ENCODE data around the gene MLST8. TPM values are rescaled to one million over a fixed set of nuclear protein-coding genes. Genes with fewer than 3 reads are reported as not detected.

MLST8 gene
- total and polyA plus RNA-seq, 2 donors (not counting 1 experiment from before 2014, with no cell fraction given): 36.1 to 112 TPM

DNA sequence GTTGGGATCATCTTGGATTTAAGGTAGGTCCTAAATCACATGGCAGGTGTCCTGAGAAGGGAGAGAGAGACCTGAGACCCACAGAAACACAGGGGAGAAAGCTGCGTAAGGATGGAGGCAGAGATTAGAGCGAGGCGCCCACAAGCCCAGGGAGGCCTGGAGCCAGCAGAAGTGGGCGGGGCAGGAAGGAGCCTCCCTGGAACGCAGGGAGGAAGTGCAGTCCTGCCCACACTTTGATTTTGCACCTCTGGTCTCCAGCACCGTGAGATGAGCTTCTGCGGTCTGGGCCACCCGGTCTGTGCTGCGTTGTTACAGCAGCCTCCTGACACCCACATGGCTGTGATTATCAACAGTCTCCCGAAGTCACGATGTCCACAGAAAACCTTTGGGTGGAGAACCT, 37.3 kb downstream of the MLST8 start:
- Mint-ChIP-seq H3K27me3 (no peaks in the 10 kb centered on the region), H3K4me3 (no peak overlapping the region), H3K4me1 (peaks cover 1% of the 10 kb centered on the region), H3K27ac (no peak overlapping the region), H3K9me3 (ENCODE audit: insufficient read depth) (no peaks in the 10 kb centered on the region)
- H3K4me3 ChIP-seq (ENCODE audit: control extremely low read depth in 1 of 5, extremely low read depth in 1 of 5, insufficient read depth in 1 of 5, low read depth in 2 of 5, low read length in 4 of 5): no peak overlapping the region
- peaks cover 0 to under 1% (median 0%) of the 10 kb centered on the region in 3 donors for H3K9me3 ChIP-seq (ENCODE audit: control extremely low read depth in 1 of 3, control insufficient read depth in 2 of 3, insufficient read depth in 1 of 3, low read length in 2 of 3)
- H3K4me1 ChIP-seq (ENCODE audit: control insufficient read depth in 2 of 2, insufficient read depth in 2 of 2, low read length in 2 of 2): peaks cover 0 to 4% of the 10 kb centered on the region in 2 donors
- ChIA-PET CTCF (no interaction called here), POLR2A (no interaction called here)
- intact Hi-C loops (cut with micrococcal nuclease): no loop called here
- peaks cover 14% of the 10 kb centered on the region for H4K20me1 ChIP-seq (ENCODE audit: control insufficient read depth, insufficient read depth, low read length, poor library complexity, severe bottlenecking)
- no peak overlapping the region for H2AFZ ChIP-seq (ENCODE audit: insufficient read depth, low read depth, low read length, poor library complexity, severe bottlenecking)
- peaks cover 4% of the 10 kb centered on the region for H3K79me2 ChIP-seq (ENCODE audit: control insufficient read depth, insufficient read depth, low read length)
- 90% methylated on average over 11 of the region's 11 CpGs for WGBS (ENCODE audit: insufficient coverage)
- no peak overlapping the region for H3K9ac ChIP-seq (ENCODE audit: low read length)
- H3K27me3 ChIP-seq (replicated peaks in 1 of 4; ENCODE audit: control extremely low read depth in 1 of 4, control insufficient read depth in 3 of 4, insufficient read depth in 4 of 4, low read length in 3 of 4): peaks cover 0 to 6% (median 3%) of the 10 kb centered on the region in 4 experiments
- peaks cover 0 to 46% of the 10 kb centered on the region in 2 experiments for H3K36me3 ChIP-seq (replicated peaks in 1 of 2; ENCODE audit: control extremely low read depth in 1 of 2, control insufficient read depth in 1 of 2, extremely low read depth in 1 of 2, insufficient read depth in 2 of 2, low read length in 1 of 2)
- H3K27ac ChIP-seq (ENCODE audit: low read length in 2 of 2): no peak overlapping the region
- TF ChIP-seq, protein P1, sequence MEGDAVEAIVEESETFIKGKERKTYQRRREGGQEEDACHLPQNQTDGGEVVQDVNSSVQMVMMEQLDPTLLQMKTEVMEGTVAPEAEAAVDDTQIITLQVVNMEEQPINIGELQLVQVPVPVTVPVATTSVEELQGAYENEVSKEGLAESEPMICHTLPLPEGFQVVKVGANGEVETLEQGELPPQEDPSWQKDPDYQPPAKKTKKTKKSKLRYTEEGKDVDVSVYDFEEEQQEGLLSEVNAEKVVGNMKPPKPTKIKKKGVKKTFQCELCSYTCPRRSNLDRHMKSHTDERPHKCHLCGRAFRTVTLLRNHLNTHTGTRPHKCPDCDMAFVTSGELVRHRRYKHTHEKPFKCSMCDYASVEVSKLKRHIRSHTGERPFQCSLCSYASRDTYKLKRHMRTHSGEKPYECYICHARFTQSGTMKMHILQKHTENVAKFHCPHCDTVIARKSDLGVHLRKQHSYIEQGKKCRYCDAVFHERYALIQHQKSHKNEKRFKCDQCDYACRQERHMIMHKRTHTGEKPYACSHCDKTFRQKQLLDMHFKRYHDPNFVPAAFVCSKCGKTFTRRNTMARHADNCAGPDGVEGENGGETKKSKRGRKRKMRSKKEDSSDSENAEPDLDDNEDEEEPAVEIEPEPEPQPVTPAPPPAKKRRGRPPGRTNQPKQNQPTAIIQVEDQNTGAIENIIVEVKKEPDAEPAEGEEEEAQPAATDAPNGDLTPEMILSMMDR (IDR thresholded peaks at IDR 0.05): no peak
- no peak for TF ChIP-seq EZH2 (IDR thresholded peaks at IDR 0.05; ENCODE audit: borderline replicate concordance, insufficient read depth, low read depth, low read length, poor library complexity, severe bottlenecking)
- ATAC-seq (ENCODE audit: low read depth) (no peak), DNase-seq (no peak)
- H3K4me2 ChIP-seq (replicated peaks; ENCODE audit: low read depth, low read length, poor library complexity, severe bottlenecking): no peak overlapping the region

DNA sequence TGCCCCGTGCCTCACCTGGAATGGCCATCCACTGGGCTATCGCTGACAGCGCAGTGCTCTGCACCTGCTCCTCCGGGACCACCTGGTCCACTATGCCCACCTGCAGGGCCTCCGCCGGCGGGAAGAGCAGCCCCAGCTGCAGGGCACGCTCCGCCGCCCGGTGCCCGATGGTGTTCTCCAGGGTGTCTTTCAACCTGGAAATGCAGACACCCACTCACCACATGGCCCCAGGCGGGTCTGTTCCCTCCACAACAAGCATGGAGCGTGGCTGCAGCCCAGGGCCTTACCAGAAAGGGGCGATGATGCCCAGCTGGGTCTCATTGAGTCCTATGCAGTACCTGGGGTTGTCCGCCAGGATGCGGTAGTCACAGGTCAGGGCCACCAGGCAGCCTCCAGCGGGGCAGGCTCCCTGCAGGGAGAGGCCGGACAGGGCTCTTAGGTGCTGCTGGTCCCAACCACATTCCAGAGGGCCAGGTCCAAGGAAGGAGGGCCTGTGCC, 37.8 kb downstream of the MLST8 start:
- intact Hi-C loops (cut with micrococcal nuclease): no loop called here
- Histone ChIP-seq H3K4me2 (replicated peaks; ENCODE audit: low read depth, low read length, poor library complexity, severe bottlenecking) (no peak overlapping the region), H3K9ac (ENCODE audit: low read length) (no peak overlapping the region), H3K9me3 (ENCODE audit: control extremely low read depth in 1 of 3, control insufficient read depth in 2 of 3, insufficient read depth in 1 of 3, low read length in 2 of 3) (no peaks in the 10 kb centered on the region), H3K79me2 (ENCODE audit: control insufficient read depth, insufficient read depth, low read length) (peaks cover 6% of the 10 kb centered on the region), H3K27ac (ENCODE audit: low read length in 2 of 2) (no peak overlapping the region), H4K20me1 (ENCODE audit: control insufficient read depth, insufficient read depth, low read length, poor library complexity, severe bottlenecking) (peaks cover 14% of the 10 kb centered on the region), H2AFZ (ENCODE audit: insufficient read depth, low read depth, low read length, poor library complexity, severe bottlenecking) (no peak overlapping the region), H3K4me3 (ENCODE audit: control extremely low read depth in 1 of 5, extremely low read depth in 1 of 5, insufficient read depth in 1 of 5, low read depth in 2 of 5, low read length in 4 of 5) (no peak overlapping the region), H3K36me3 (replicated peaks in 1 of 2; ENCODE audit: control extremely low read depth in 1 of 2, control insufficient read depth in 1 of 2, extremely low read depth in 1 of 2, insufficient read depth in 2 of 2, low read length in 1 of 2) (peaks cover 0 to 46% of the 10 kb centered on the region in 2 experiments), H3K27me3 (replicated peaks in 1 of 4; ENCODE audit: control extremely low read depth in 1 of 4, control insufficient read depth in 3 of 4, insufficient read depth in 4 of 4, low read length in 3 of 4) (peaks cover 0 to 1% (median under 1%) of the 10 kb centered on the region in 4 experiments), H3K4me1 (ENCODE audit: control insufficient read depth in 2 of 2, insufficient read depth in 2 of 2, low read length in 2 of 2) (no peaks in the 10 kb centered on the region)
- Mint-ChIP-seq H3K27me3 (no peaks in the 10 kb centered on the region), H3K9me3 (ENCODE audit: insufficient read depth) (no peaks in the 10 kb centered on the region), H3K4me3 (no peak overlapping the region), H3K4me1 (peaks cover 1% of the 10 kb centered on the region), H3K27ac (no peak overlapping the region)
- TF ChIP-seq, protein P1 (IDR thresholded peaks at IDR 0.05): no peak
- no peak for TF ChIP-seq EZH2 (IDR thresholded peaks at IDR 0.05; ENCODE audit: borderline replicate concordance, insufficient read depth, low read depth, low read length, poor library complexity, severe bottlenecking)
- no peak for ATAC-seq (ENCODE audit: low read depth)
- no peak for DNase-seq
- ChIA-PET POLR2A (no interaction called here), CTCF (no interaction called here)
- WGBS (ENCODE audit: insufficient coverage): over 99% methylated on average over 19 of the region's 19 CpGs

Measured in B cell (primary cell).